ENCODE data around the gene CASK.

Gene CASK

DNA sequence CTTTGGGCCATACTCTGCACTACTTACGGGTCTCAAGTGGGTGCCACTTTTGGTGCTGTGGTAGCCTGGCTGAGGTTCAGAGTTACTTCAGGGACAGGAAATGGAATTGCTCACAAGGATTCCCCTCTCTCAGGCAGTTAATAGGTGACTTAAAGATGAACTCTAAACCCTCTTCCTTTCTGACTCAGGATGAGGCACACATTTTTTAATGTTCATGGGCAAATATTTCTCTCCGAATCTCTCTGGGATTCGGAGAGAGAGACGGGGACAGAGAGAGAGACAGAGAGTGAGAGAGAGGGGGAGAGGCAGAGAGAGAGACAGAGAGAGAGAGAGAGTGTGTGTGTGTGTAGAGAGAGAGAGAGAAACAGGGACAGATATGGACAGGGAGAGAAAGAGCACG is 396.4 kb downstream of the CASK start:
- ChIA-PET CTCF (no interaction called here), POLR2A (no interaction called here)
- DNase-seq (ENCODE audit: extremely low spot score) = no peak
- no peak for TF ChIP-seq FOXA1 (IDR thresholded peaks at IDR 0.05)
- no peak for TF ChIP-seq LEF1 (IDR thresholded peaks at IDR 0.05; ENCODE audit: borderline replicate concordance)
- no peak for TF ChIP-seq SUZ12 (IDR thresholded peaks at IDR 0.05)
- TF ChIP-seq ARNT (IDR thresholded peaks at IDR 0.05) = no peak
- no peak for TF ChIP-seq L3MBTL2 (conservative IDR thresholded peaks at IDR 0.05)
- TF ChIP-seq ELF4 (IDR thresholded peaks at IDR 0.05) = no peak
- TF ChIP-seq TARDBP (IDR thresholded peaks at IDR 0.05) = no peak
- no peak for TF ChIP-seq ZNF384 (IDR thresholded peaks at IDR 0.05)
- no peak for TF ChIP-seq SP1 (IDR thresholded peaks at IDR 0.05)
- TF ChIP-seq, protein P1, sequence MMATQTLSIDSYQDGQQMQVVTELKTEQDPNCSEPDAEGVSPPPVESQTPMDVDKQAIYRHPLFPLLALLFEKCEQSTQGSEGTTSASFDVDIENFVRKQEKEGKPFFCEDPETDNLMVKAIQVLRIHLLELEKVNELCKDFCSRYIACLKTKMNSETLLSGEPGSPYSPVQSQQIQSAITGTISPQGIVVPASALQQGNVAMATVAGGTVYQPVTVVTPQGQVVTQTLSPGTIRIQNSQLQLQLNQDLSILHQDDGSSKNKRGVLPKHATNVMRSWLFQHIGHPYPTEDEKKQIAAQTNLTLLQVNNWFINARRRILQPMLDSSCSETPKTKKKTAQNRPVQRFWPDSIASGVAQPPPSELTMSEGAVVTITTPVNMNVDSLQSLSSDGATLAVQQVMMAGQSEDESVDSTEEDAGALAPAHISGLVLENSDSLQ (IDR thresholded peaks at IDR 0.05) = no peak

DNA sequence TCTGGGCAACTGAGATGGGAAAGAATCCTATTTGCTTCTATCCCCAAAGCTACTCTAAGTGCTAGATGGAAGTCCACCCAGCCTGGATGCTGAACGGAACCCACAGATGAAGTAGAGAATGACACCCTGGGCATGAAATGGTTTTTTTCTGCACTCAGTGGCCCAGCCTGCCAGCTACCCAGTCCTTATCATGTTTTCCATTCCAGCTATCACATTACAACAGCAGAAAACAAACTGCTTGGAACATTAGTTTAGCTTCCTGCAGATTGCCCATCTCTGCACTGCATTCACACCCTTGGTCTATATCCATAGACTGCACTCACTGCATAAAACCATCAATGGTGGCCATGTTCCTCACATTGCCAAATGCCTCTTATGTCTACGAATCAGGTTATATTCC is 397.1 kb downstream of the CASK start:
- CTCF ChIA-PET = no interaction called here

DNA sequence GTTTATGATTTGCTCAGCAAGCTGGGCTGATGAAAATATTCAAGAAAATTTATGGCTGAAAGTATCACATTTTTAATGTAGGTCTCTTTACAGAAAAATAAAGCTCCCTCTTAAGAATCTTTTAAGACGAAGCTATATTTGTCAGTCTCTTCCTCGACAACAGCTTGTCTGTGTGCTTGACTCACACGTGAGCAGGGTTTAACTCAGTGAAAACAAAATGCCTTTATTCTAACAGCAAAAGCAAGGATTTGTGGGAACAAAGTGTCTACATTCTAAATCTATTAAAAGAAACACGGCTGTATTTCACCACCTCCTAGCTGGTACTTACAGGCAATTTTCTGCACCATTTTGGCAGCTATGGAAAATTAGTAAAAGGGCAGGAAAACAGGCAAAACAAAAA is 400.7 kb downstream of the CASK start:
- POLR2A ChIA-PET = no interaction called here
- TF ChIP-seq FOXK2 (IDR thresholded peaks at IDR 0.05) (no peak), SP1 (IDR thresholded peaks at IDR 0.05) (no peak), L3MBTL2 (conservative IDR thresholded peaks at IDR 0.05) (no peak), TARDBP (IDR thresholded peaks at IDR 0.05) (no peak), FOXM1 (IDR thresholded peaks at IDR 0.05; ENCODE audit: borderline replicate concordance) (no peak), BHLHE40 (IDR thresholded peaks at IDR 0.05; ENCODE audit: borderline replicate concordance) (no peak), ELF4 (IDR thresholded peaks at IDR 0.05) (no peak), LEF1 (IDR thresholded peaks at IDR 0.05; ENCODE audit: borderline replicate concordance) (no peak), SUZ12 (IDR thresholded peaks at IDR 0.05) (no peak), ARNT (IDR thresholded peaks at IDR 0.05) (no peak), HDGF (IDR thresholded peaks at IDR 0.05; ENCODE audit: borderline replicate concordance) (no peak), ZNF384 (IDR thresholded peaks at IDR 0.05) (no peak), NFRKB (IDR thresholded peaks at IDR 0.05) (no peak), FOXA1 (IDR thresholded peaks at IDR 0.05) (no peak), CTBP1 (IDR thresholded peaks at IDR 0.05; ENCODE audit: borderline replicate concordance) (no peak)
- TF ChIP-seq, protein P1 (IDR thresholded peaks at IDR 0.05) = no peak
- CTCF ChIA-PET = interaction anchor here (0.6 kb wide), 1 partner anchor 1390 kb away, joined by 3 read pairs; no protein-coding TSS in a partner anchor
- no peak for DNase-seq (ENCODE audit: extremely low spot score)

More for the DNA sequence above, 397.1 kb downstream of the CASK start:
- POLR2A ChIA-PET = no interaction called here
- no peak for DNase-seq (ENCODE audit: extremely low spot score)
- TF ChIP-seq SUZ12 (IDR thresholded peaks at IDR 0.05) (no peak), FOXK2 (IDR thresholded peaks at IDR 0.05) (no peak), NFRKB (IDR thresholded peaks at IDR 0.05) (no peak), ZNF384 (IDR thresholded peaks at IDR 0.05) (no peak), TARDBP (IDR thresholded peaks at IDR 0.05) (no peak), CTBP1 (IDR thresholded peaks at IDR 0.05; ENCODE audit: borderline replicate concordance) (no peak), BHLHE40 (IDR thresholded peaks at IDR 0.05; ENCODE audit: borderline replicate concordance) (no peak), SP1 (IDR thresholded peaks at IDR 0.05) (no peak), ELF4 (IDR thresholded peaks at IDR 0.05) (no peak), FOXA1 (IDR thresholded peaks at IDR 0.05) (no peak), LEF1 (IDR thresholded peaks at IDR 0.05; ENCODE audit: borderline replicate concordance) (no peak), L3MBTL2 (conservative IDR thresholded peaks at IDR 0.05) (no peak), ARNT (IDR thresholded peaks at IDR 0.05) (no peak), FOXM1 (IDR thresholded peaks at IDR 0.05; ENCODE audit: borderline replicate concordance) (no peak), HDGF (IDR thresholded peaks at IDR 0.05; ENCODE audit: borderline replicate concordance) (no peak)
- TF ChIP-seq, protein P1 (IDR thresholded peaks at IDR 0.05) = no peak

DNA sequence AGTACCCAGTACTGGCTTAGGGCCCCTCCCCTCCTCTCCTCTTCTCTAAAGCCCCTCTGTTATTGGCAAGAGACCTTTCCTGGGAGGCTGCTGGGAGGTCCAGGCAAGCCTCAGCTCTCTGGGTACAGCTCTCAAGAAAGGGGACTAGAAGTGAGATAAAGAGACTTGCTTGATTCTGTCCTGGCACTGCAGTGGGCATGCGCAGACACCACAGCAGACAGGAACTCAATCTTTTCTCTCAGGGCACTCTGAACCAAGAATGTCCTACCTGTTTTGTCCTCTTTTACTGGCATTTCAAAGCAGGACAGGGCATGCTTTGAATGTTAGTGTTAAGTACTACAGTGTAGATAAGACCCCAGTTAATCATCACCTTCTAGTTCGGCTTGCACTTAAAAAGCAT is 401.3 kb downstream of the CASK start:
- POLR2A ChIA-PET = no interaction called here
- CTCF ChIA-PET = no interaction called here
- DNase-seq (ENCODE audit: extremely low spot score) = no peak
- TF ChIP-seq CTBP1 (IDR thresholded peaks at IDR 0.05; ENCODE audit: borderline replicate concordance) (no peak), FOXK2 (IDR thresholded peaks at IDR 0.05) (no peak), BHLHE40 (IDR thresholded peaks at IDR 0.05; ENCODE audit: borderline replicate concordance) (no peak), ZNF384 (IDR thresholded peaks at IDR 0.05) (no peak), TARDBP (IDR thresholded peaks at IDR 0.05) (no peak), FOXA1 (IDR thresholded peaks at IDR 0.05) (no peak), HDGF (IDR thresholded peaks at IDR 0.05; ENCODE audit: borderline replicate concordance) (no peak), ELF4 (IDR thresholded peaks at IDR 0.05) (no peak), NFRKB (IDR thresholded peaks at IDR 0.05) (no peak), ARNT (IDR thresholded peaks at IDR 0.05) (no peak), FOXM1 (IDR thresholded peaks at IDR 0.05; ENCODE audit: borderline replicate concordance) (no peak), LEF1 (IDR thresholded peaks at IDR 0.05; ENCODE audit: borderline replicate concordance) (no peak), L3MBTL2 (conservative IDR thresholded peaks at IDR 0.05) (no peak)
- TF ChIP-seq, protein P1 (IDR thresholded peaks at IDR 0.05) = no peak

DNA sequence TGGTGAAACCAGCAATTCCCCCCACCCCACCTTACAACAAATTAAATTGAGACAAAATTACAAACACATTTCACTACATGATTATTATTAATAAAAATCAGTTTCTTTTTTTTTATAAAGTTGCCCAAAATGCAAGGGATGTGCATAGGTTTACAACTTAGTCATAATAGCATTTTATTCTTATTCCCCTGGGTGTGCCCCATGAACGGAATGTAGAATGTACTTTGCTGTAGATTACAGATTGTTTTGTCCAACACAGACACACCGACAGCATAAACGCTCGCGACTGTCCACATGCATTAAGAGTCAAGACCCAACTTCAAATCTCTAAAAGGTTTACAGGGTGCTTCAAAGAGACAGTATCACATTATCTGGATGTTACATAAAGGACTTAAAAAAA is 403.9 kb downstream of the CASK start:
- no peak for DNase-seq (ENCODE audit: extremely low spot score)
- ChIA-PET POLR2A (no interaction called here), CTCF (no interaction called here)
- no peak for TF ChIP-seq ZNF384 (IDR thresholded peaks at IDR 0.05)
- no peak for TF ChIP-seq FOXA1 (IDR thresholded peaks at IDR 0.05)
- no peak for TF ChIP-seq SP1 (IDR thresholded peaks at IDR 0.05)
- TF ChIP-seq, protein P1 (IDR thresholded peaks at IDR 0.05) = no peak
- TF ChIP-seq FOXK2 (IDR thresholded peaks at IDR 0.05) = no peak
- TF ChIP-seq CTBP1 (IDR thresholded peaks at IDR 0.05; ENCODE audit: borderline replicate concordance) = no peak
- no peak for TF ChIP-seq HDGF (IDR thresholded peaks at IDR 0.05; ENCODE audit: borderline replicate concordance)
- TF ChIP-seq L3MBTL2 (conservative IDR thresholded peaks at IDR 0.05) = no peak
